GM18526 (cell line): Measurements from ENCODE around the gene MARCHF9.

Experiments
- POLR2A ChIP-seq: IDR thresholded peaks from 3 replicates; pipeline ENCODE4 v1.6.1; 2011; ENCODE audit not compliant: insufficient read length; ENCODE audit errors: extremely low read depth

Gene MARCHF9

DNA sequence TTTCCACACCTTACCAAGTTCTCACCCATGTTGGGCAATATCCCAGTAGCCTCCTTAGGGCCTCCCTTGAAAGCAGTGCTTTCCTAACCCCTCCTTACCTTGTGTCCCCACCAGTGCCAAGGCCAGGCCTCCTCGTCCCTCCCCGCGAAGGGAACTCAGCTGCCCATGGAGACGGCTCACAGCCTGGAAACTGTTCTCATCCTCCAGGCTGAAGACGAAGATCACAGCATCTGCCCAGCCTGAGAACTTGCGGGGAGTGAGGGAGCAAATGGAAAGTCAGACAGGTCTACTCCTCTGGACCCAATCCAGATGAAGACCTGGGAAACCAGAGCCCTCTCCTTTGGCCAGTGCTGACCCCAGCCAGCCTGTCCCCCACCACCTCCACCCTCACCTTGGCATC, 21.0 kb upstream of the MARCHF9 start:
- TF ChIP-seq POLR2A = no peak

- TF ChIP-seq POLR2A = no peak
Measured at GRCh38 chr12:57734591-57734990, 20.3 kb upstream of the MARCHF9 start.

DNA sequence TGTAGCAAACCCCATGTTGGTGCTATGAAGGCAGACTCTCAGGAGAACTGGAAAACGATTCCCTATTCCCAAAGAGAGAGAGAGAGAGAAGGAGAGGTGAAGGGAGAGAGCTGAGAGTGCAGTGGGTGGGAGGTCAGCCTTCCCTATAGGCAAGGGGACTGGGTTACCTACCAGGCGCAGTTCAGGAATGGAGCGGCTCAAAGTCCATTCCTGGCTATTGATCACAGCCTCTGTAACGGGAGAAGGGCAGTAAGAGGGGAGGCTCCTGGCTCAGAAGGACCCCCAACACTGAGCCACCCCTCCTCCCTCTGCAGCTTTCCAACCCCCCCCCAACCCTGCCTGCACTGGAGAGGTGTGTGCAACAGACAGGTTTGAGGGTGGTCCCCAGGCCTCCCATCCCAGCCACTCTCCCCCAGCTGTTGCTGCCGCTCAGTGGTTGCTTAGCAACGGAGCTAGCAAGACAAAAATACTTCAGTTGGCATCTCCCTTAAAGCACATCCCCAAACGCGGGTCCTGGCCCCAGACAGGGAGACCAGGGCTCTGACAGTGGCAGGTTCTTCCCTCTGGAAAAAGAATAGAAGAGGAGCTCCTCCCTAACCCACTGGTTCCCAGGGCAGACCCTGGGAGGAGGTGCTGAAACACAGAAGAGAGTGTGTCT, 19.6 kb upstream of the MARCHF9 start:
- TF ChIP-seq POLR2A = no peak

- no peak for TF ChIP-seq POLR2A
Measured at GRCh38 chr12:57735952-57736740, 18.8 kb upstream of the MARCHF9 start.

DNA sequence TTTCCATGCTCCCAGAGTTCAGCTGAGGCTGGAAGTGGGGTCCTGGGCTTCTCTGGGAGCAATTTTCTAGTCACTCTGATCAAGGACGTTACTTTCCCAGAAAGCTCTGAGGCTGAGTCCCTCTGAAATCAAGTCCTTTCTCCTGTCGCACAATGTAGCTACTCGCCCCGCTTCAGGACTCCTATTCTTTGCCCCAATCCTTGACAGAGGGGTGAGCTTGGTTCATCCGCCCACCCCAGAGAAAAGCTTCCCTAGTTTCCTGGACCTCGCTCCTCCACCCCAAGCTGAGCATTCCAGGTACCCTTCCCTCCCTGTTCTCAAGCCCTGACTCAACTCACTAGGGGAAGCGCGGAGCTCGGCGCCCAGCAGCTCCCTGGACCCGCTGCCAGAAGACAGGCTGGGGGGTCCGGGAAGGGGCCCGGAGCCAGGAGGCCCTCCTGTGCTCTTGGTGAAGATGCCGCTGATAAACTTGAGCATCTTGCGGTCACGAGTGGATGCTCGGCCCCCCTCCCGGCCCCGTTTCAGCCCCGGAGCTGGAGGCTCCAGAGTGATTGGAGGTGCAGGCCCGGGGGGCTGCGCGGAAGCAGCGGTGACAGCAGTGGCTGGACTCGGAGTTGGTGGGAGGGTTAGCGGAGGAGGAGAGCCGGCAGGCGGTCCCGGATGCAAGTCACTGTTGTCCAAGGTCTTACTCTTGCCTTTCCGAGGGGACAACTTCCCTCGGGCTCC, 18.0 kb upstream of the MARCHF9 start:
- no peak for TF ChIP-seq POLR2A

DNA sequence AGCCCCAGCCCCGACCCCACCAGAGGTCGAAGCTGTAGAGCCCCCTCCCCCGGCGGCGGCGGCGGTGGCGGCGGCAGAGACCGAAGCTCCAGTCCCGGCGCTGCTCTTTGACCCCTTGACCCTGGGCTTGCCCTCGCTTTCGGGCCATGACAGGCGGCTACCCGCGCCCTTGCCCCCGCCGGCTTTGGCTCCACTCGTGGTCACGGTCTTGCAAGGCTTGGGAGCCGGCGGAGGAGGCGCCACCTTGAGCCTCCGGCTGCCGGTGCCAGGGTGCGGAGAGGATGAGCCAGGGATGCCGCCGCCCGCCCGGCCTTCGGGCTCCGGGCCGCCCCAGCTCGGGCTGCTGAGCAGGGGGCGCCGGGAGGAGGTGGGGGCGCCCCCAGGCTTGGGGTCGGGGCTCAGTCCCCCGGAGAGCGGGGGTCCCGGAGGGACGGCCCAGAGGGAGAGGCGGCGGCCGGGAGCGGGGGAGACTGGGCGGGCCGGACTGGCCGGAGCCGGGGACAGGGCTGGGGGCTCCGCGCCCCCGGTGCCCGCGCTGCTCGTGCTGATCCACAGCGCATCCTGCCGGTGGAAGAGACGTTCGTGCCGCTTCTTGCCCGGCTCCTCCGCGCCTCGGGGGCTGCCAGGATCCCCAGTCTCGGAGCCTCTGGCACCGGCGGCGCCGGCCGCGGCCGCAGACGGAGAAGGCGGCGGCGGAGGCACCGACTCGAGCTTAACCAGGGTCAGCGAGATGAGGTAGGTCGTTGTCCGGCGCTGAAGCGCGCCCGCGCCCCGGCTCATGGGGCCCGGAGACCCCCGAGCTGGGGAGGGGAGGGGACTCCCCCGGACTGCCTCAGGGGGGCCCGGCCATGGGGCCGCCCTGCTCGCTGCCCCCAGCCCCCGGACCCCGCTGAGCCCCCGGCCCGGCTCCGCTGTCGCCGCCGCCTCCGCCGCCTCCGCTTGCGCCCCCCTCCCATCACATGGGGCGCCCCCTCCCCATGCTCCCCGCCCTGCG, 17.1 kb upstream of the MARCHF9 start:
- no peak for TF ChIP-seq POLR2A

- no peak for TF ChIP-seq POLR2A
Measured at GRCh38 chr12:57738661-57739237, 16.2 kb upstream of the MARCHF9 start, which contains the start of gene AGAP2. AGAP2 (minus strand) TSS chr12:57738742; CDS start chr12:57738246, 496 bp downstream.

GRCh38 chr12:57739387-57739786, 15.5 kb upstream of the MARCHF9 start:
- no peak for TF ChIP-seq POLR2A

DNA sequence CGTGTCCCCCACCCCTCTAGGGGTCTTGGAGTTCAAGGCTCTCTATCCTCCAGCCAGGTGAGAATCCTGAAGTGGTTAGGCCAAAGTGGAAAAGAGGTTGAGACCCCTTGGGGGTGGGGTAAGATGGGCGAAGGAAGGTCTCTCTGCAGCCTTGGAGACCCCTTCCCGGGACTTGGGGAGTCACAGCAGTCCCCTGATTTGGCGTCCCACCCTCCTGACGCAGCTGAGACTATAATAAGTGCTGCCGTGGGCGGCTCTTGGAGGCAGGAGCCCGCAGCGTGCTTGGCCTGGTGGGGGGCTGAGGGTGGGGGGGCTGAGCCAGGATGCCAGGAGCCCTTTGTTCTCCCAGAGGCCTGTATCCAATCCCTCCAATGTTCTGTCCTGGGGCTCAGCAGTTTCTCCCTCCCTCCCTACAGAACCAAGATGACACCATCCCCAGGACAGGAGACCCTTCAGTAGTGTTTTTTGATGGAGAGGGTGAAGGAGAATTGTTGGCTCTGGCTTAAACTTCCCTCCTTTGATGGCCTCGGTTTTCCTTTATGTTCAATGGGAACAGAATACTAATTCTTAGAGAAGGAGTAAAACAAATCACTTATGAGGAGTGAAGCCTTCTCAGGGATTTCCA, 14.9 kb upstream of the MARCHF9 start:
- no peak for TF ChIP-seq POLR2A

- no peak for TF ChIP-seq POLR2A
Measured at GRCh38 chr12:57740656-57741412, 14.1 kb upstream of the MARCHF9 start.

DNA sequence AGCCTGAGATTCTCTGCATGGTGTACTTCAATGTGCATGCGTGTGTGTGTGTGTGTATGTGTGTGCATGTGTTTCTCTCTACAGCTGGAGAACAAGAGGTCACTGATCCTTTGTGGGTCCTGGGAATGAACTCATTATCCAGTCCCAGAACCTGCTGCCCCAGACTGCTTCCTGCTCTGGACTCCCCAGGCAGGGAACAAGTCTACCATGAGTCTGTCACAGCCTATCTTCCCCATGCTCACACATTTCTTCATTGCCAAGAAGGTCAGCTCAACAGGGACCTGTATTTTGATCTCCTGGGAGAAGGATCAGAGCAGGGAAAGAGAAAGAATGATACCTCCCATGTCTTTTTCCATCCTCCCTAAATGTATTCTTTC, 13.5 kb upstream of the MARCHF9 start:
- no peak for TF ChIP-seq POLR2A

DNA sequence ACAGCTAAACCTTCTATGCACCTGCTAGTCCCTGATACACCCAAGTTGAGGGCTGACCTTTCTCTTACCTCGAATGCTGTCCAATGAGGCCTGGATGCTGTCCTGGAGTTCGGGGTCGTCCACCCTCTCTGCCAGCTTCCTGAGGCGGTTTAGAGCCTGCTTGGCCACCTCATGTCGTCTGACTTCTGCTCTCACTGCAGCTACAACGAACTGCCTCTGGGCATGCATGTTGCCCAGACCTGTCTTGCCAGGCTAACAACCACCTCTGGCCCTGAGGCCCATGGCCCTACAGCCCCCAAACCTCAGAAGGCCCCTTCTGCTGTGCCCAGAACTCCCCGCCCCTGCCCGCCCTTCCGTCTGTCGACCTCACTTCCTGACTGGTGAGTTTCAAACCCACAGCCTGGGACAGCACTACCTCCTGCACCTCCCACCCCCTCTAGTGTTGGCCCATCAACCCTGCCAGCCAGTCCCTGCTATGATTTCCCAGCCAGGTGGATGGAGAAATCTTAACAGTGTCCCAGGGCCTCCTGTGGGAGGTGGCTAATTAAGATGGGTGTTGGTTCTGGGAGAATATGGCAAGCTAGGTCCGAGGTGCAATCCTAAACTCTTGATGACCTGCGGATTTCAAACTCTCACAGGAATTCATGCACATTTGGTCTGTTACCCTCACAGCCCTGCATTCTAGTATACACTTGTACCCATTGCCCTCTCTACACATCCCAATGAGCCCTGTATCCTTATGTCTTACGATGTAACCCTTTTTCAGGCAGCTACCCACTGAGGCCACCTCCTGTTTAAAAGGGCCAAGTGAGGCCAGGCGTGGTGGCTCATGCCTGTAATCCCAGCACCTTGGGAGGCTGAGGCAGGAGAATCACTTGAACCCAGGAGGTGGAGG, 12.8 kb upstream of the MARCHF9 start:
- TF ChIP-seq POLR2A = peak; percentile 57

GRCh38 chr12:57743769-57744168, 11.1 kb upstream of the MARCHF9 start:
- TF ChIP-seq POLR2A = no peak
